Calu3 (cell line): Measurements from ENCODE around the gene ZNF471. TPM values are rescaled to one million over a fixed set of nuclear protein-coding genes. Genes with fewer than 3 reads are reported as not detected.

Experiments
- BruUV-seq: library from RNA; stranded (reverse); fragments of 400-500 nt; replicated peaks from 2 replicates; lab custom pipeline; 2021; lab: Mats Ljungman, UMichigan
- CTCF ChIA-PET: fragments of 300-600 bp; sonication (Branson Sonifier 250); formaldehyde crosslinking; loops from one replicate; lab custom pipeline; 2022; ENCODE audit warnings: antibody characterized with exemption; lab: Charles Lee
- DNase-seq: peaks from one replicate; pipeline ENCODE4 v3.0.0; 2022
- H3K27ac Mint-ChIP-seq: one replicate; pipeline ENCODE4 v1.8.0; 2022; ENCODE audit warnings: mixed read lengths; ENCODE audit not compliant: unreplicated experiment
- H3K27me3 Mint-ChIP-seq: one replicate; pipeline ENCODE4 v1.8.0; 2022; ENCODE audit warnings: mixed read lengths; ENCODE audit not compliant: unreplicated experiment
- H3K36me3 Mint-ChIP-seq: one replicate; pipeline ENCODE4 v1.8.0; 2022; ENCODE audit warnings: mild to moderate bottlenecking, moderate library complexity, mixed read lengths; ENCODE audit not compliant: insufficient read depth, unreplicated experiment
- H3K4me1 Mint-ChIP-seq: one replicate; pipeline ENCODE4 v1.8.0; 2022; ENCODE audit warnings: mild to moderate bottlenecking, low read depth, mixed read lengths; ENCODE audit not compliant: unreplicated experiment
- H3K4me3 Mint-ChIP-seq: one replicate; pipeline ENCODE4 v1.8.0; 2022; ENCODE audit warnings: mild to moderate bottlenecking, low read depth, moderate library complexity, mixed read lengths; ENCODE audit not compliant: unreplicated experiment
- H3K9me3 Mint-ChIP-seq: one replicate; pipeline ENCODE4 v1.8.0; 2022; ENCODE audit warnings: low read depth, mixed read lengths; ENCODE audit not compliant: unreplicated experiment
- CTCF ChIP-seq: fragments of 200-600 bp; IDR thresholded peaks from one replicate; pipeline ENCODE4 v1.8.0; 2022; ENCODE audit warnings: antibody characterized with exemption; ENCODE audit not compliant: unreplicated experiment
- intact Hi-C: fragments of 100-400 bp; cut with micrococcal nuclease; formaldehyde crosslinking; loops from one replicate; pipeline ENCODE4 v1.10.0; 2022; ENCODE audit not compliant: unreplicated experiment
- total RNA-seq: library from RNA; stranded (reverse); gene quantifications from 2 replicates; pipeline ENCODE4 v1.2.3, GENCODE V29; 2022

Gene ZNF471
- total RNA-seq, 1 experiment from 2014 or later = 0.07 TPM

- TF ChIP-seq CTCF = no peak
- Mint-ChIP-seq H3K27me3 (no peaks in the 10 kb centered on the region), H3K36me3 (no peaks in the 10 kb centered on the region), H3K27ac (no peak overlapping the region), H3K9me3 (peaks cover 35% of the 10 kb centered on the region), H3K4me1 (no peaks in the 10 kb centered on the region), H3K4me3 (no peak overlapping the region)
- intact Hi-C loops = no loop called here
- no TSS peak for BruUV-seq
- no peak for DNase-seq
- CTCF ChIA-PET = no interaction called here
Observed at GRCh38 chr19:56525214-56525860, 17.7 kb downstream of the ZNF471 start.

GRCh38 chr19:56537442-56537841, 29.8 kb downstream of the ZNF471 start:
- H3K27ac Mint-ChIP-seq = no peak overlapping the region
- H3K4me1 Mint-ChIP-seq = no peaks in the 10 kb centered on the region
- no peak for TF ChIP-seq CTCF
- DNase-seq = no peak
- peaks cover 19% of the 10 kb centered on the region for H3K9me3 Mint-ChIP-seq
- CTCF ChIA-PET = no interaction called here
- H3K36me3 Mint-ChIP-seq = no peaks in the 10 kb centered on the region
- H3K27me3 Mint-ChIP-seq = no peaks in the 10 kb centered on the region
- H3K4me3 Mint-ChIP-seq = no peak overlapping the region
- no TSS peak for BruUV-seq
- intact Hi-C loops = no loop called here

- no peaks in the 10 kb centered on the region for H3K27me3 Mint-ChIP-seq
- intact Hi-C loops = no loop called here
- DNase-seq = no peak
- H3K27ac Mint-ChIP-seq = no peak overlapping the region
- H3K9me3 Mint-ChIP-seq = peaks cover 21% of the 10 kb centered on the region
- BruUV-seq = no TSS peak
- H3K4me1 Mint-ChIP-seq = no peaks in the 10 kb centered on the region
- TF ChIP-seq CTCF = no peak
- H3K36me3 Mint-ChIP-seq = no peaks in the 10 kb centered on the region
- CTCF ChIA-PET = no interaction called here
- no peak overlapping the region for H3K4me3 Mint-ChIP-seq
Observed at GRCh38 chr19:56538254-56538760, 30.7 kb downstream of the ZNF471 start.

- BruUV-seq = no TSS peak
- Mint-ChIP-seq H3K36me3 (no peaks in the 10 kb centered on the region), H3K4me3 (no peak within 1 kb of the TSS), H3K27me3 (no peaks in the 10 kb centered on the region), H3K4me1 (no peaks in the 10 kb centered on the region), H3K27ac (no peak within 1 kb of the TSS), H3K9me3 (peaks cover 21% of the 10 kb centered on the region)
- CTCF ChIA-PET = no interaction called here
- TF ChIP-seq CTCF = no peak
- DNase-seq = no peak
- intact Hi-C loops = no loop called here
Observed at GRCh38 chr19:56538761-56539263, 31.2 kb downstream of the ZNF471 start, which contains the start of gene ZFP28. Gene ZFP28, plus strand, starts transcription at chr19:56538948. Its CDS starts 71 bp downstream, at chr19:56539019.
